ENCODE results near the gene SOX11. TPM values are rescaled to one million over a fixed set of nuclear protein-coding genes. Genes with fewer than 3 reads are reported as not detected.

The SOX11 gene
- total RNA-seq, 1 experiment from 2014 or later = 0.02 TPM

- H3K9me3 ChIP-seq (ENCODE audit: control insufficient read depth in 1 of 2, insufficient read depth in 1 of 2, low read depth in 1 of 2, low read length in 2 of 2) = peaks cover 4 to 10% of the 10 kb centered on the region in 2 experiments; a peak in 2 of 4 replicates
- no peaks in the 10 kb centered on the region for H3K79me2 ChIP-seq (ENCODE audit: insufficient read depth, low read length)
- DNase-seq (ENCODE audit: low read depth, low spot score) = no peak
- ChIA-PET CTCF (no interaction called here), RAD21 (ENCODE audit: low non-redundant PET in 1 of 2, low total read pairs in 2 of 2, uncharacterized antibody in 2 of 2, unreplicated experiment in 2 of 2) (no interaction called here), POLR2A (no interaction called here)
- no peak overlapping the region for H3K4me3 ChIP-seq (replicated peaks in 1 of 2; ENCODE audit: low read depth in 1 of 2, low read length in 2 of 2)
- no peak overlapping the region for H3K4me2 ChIP-seq (ENCODE audit: low read length)
- H2AFZ ChIP-seq (ENCODE audit: low read depth, low read length, poor library complexity, severe bottlenecking) = no peak overlapping the region
- no peak overlapping the region for H3K27ac ChIP-seq (ENCODE audit: low read depth, low read length)
- no peaks in the 10 kb centered on the region for H3K4me1 ChIP-seq (ENCODE audit: control insufficient read depth in 1 of 2, insufficient read depth in 2 of 2, low read length in 2 of 2)
- ATAC-seq = no peak
- no TSS peak for BruUV-seq (replicated peaks)
- H3K9ac ChIP-seq (ENCODE audit: low read length) = no peak overlapping the region
- no peaks in the 10 kb centered on the region for H3K9me2 ChIP-seq (ENCODE audit: insufficient read depth)
- intact Hi-C loops (cut with micrococcal nuclease) = no loop called here
- no peaks in the 10 kb centered on the region for H3K36me3 ChIP-seq (ENCODE audit: control insufficient read depth in 1 of 2, insufficient read depth in 2 of 2, low read length in 2 of 2)
- TF ChIP-seq MAX (IDR thresholded peaks at IDR 0.05) (no peak), EZH2phosphoT487 (IDR thresholded peaks at IDR 0.05; ENCODE audit: borderline replicate concordance) (no peak), POLR2AphosphoS5 (IDR thresholded peaks at IDR 0.05; ENCODE audit: low read depth, low read length) (no peak), POLR2A (IDR thresholded peaks at IDR 0.05; ENCODE audit: borderline replicate concordance, extremely low read depth, insufficient read depth, insufficient read length) (no peak), SRF (IDR thresholded peaks at IDR 0.05; ENCODE audit: low read depth) (no peak), EGR1 (IDR thresholded peaks at IDR 0.05; ENCODE audit: low read depth) (no peak), ZFX (IDR thresholded peaks at IDR 0.05) (no peak), CBX3 (IDR thresholded peaks at IDR 0.05; ENCODE audit: low read depth) (no peak), REST (IDR thresholded peaks at IDR 0.05; ENCODE audit: low read depth) (no peak), EZH2 (IDR thresholded peaks at IDR 0.05) (no peak), SP1 (IDR thresholded peaks at IDR 0.05; ENCODE audit: low read depth) (no peak), SIN3A (IDR thresholded peaks at IDR 0.05; ENCODE audit: low read depth) (no peak), ZBTB33 (IDR thresholded peaks at IDR 0.05; ENCODE audit: extremely low read depth, insufficient replicate concordance, low read length) (no peak)
- H3K27me3 ChIP-seq (ENCODE audit: insufficient read depth, low read length) = no peaks in the 10 kb centered on the region
- no peaks in the 10 kb centered on the region for H4K20me1 ChIP-seq (ENCODE audit: insufficient read depth)
Measured at GRCh38 chr2:5734859-5735520, 42.8 kb downstream of the SOX11 start.

Measured in HCT116 (cell line).